CD4-positive, alpha-beta T cell treated with Interleukin-17A for 4 hours (primary cell): Measurements from ENCODE around the gene INPP5A.
"Not testable (repeated sequence)": the region's sequence is repeated elsewhere in the genome, so short reads cannot be mapped to it uniquely, and the experiment has no call there.

Source experiments
- DNase-seq: peaks from one replicate; pipeline ENCODE4 v3.0.0-alpha.2; 2020; ENCODE audit warnings: mixed read lengths

INPP5A gene

GRCh38 chr10:132550366-132551092 lies 12.9 kb downstream of the INPP5A start:
- DNase-seq, result peak; percentile 8

GRCh38 chr10:132551093-132551807 lies 13.7 kb downstream of the INPP5A start:
- DNase-seq, result peak; percentile 54

GRCh38 chr10:132551808-132552130 lies 14.2 kb downstream of the INPP5A start:
- no peak for DNase-seq

GRCh38 chr10:132552635-132553034 lies 15.0 kb downstream of the INPP5A start:
- not testable (repeated sequence) for DNase-seq

- DNase-seq, result not testable (repeated sequence)
Measured at GRCh38 chr10:132553568-132553967, 16.0 kb downstream of the INPP5A start.

GRCh38 chr10:132554053-132554990 lies 16.7 kb downstream of the INPP5A start:
- peak; percentile 3 for DNase-seq

- peak; percentile 79 for DNase-seq
Measured at GRCh38 chr10:132554991-132555647, 17.5 kb downstream of the INPP5A start.

- peak; percentile 2 for DNase-seq
Measured at GRCh38 chr10:132555648-132556575, 18.3 kb downstream of the INPP5A start.

- DNase-seq, result no peak
Measured at GRCh38 chr10:132556994-132557441, 19.4 kb downstream of the INPP5A start.

GRCh38 chr10:132557696-132558515 lies 20.3 kb downstream of the INPP5A start:
- no peak for DNase-seq

- no peak for DNase-seq
Measured at GRCh38 chr10:132558516-132559413, 21.2 kb downstream of the INPP5A start.

- peak; percentile 2 for DNase-seq
Measured at GRCh38 chr10:132559538-132559937, 22.0 kb downstream of the INPP5A start.

- peak; percentile 9 for DNase-seq
Measured at GRCh38 chr10:132560241-132560731, 22.7 kb downstream of the INPP5A start.

GRCh38 chr10:132562177-132562915 lies 24.8 kb downstream of the INPP5A start:
- peak; percentile 2 for DNase-seq

- no peak for DNase-seq
Measured at GRCh38 chr10:132562916-132563456, 25.4 kb downstream of the INPP5A start.

- no peak for DNase-seq
Measured at GRCh38 chr10:132563485-132564248, 26.1 kb downstream of the INPP5A start.

GRCh38 chr10:132564249-132564605 lies 26.6 kb downstream of the INPP5A start:
- no peak for DNase-seq
